Naive thymus-derived CD4-positive, alpha-beta T cell (primary cell): ENCODE results near the gene GRB14. TPM values are rescaled to one million over a fixed set of nuclear protein-coding genes. Genes with fewer than 3 reads are reported as not detected.
"Not testable (repeated sequence)": the region's sequence is repeated elsewhere in the genome, so short reads cannot be mapped to it uniquely, and the experiment has no call there.

Source experiments
- ATAC-seq: fragments of 150-1000 bp; cut with Tn5 transposase; 2 replicates; pipeline ENCODE4 v1.10.0; 2021; ENCODE audit warnings: mild to moderate bottlenecking, moderate library complexity
- CTCF ChIA-PET: fragments of 350-600 bp; sonication (Branson Sonifier 250); formaldehyde crosslinking; loops from one replicate; lab custom pipeline; 2021; ENCODE audit warnings: antibody characterized with exemption; lab: Charles Lee
- POLR2A ChIA-PET: fragments of 350-600 bp; sonication (Branson Sonifier 250); formaldehyde crosslinking; loops from one replicate; lab custom pipeline; 2021; ENCODE audit warnings: antibody characterized with exemption, inconsistent platforms; lab: Charles Lee
- DNase-seq, 9 donors: peaks; one replicate each; pipeline versions ENCODE4 v3.0.0 to v3.0.0-alpha.2; 2020 to 2022; ENCODE audit warnings: mixed read lengths in 1 of 9
- H3K27ac ChIP-seq: one replicate; pipeline ENCODE4 v1.7.0; 2013; ENCODE audit warnings: mild to moderate bottlenecking, low read depth, low read length, moderate library complexity
- H3K27me3 ChIP-seq, 2 donors: one replicate each; pipeline ENCODE4 v1.7.0; 2013; ENCODE audit warnings: low read length in 2 of 2, mild to moderate bottlenecking in 2 of 2, moderate library complexity in 2 of 2; ENCODE audit not compliant: control insufficient read depth in 2 of 2, insufficient read depth in 2 of 2
- H3K36me3 ChIP-seq, 3 experiments: 1 replicate in 2 of 3; 2 replicates in 1 of 3; pipeline ENCODE4 v1.7.0; 2013; ENCODE audit warnings: low read length in 3 of 3, mild to moderate bottlenecking in 3 of 3, moderate library complexity in 1 of 3; ENCODE audit not compliant: insufficient read depth in 3 of 3, control insufficient read depth in 2 of 3
- H3K4me1 ChIP-seq, 2 donors: one replicate each; pipeline ENCODE4 v1.7.0; 2013; ENCODE audit warnings: low read length in 2 of 2, mild to moderate bottlenecking in 2 of 2, moderate library complexity in 1 of 2; ENCODE audit not compliant: control insufficient read depth in 2 of 2, insufficient read depth in 2 of 2
- H3K4me3 ChIP-seq: 2 replicates; pipeline ENCODE4 v1.7.0; 2013; ENCODE audit warnings: mild to moderate bottlenecking, low read length
- H3K9me3 ChIP-seq, 3 experiments: 1 replicate in 2 of 3; 2 replicates in 1 of 3; pipeline ENCODE4 v1.7.0; 2013; ENCODE audit warnings: low read length in 3 of 3; ENCODE audit not compliant: control insufficient read depth in 2 of 3
- H3K27ac Mint-ChIP-seq, 9 donors: one replicate each; pipeline ENCODE4 v1.8.0; 2020 to 2022; ENCODE audit warnings: mixed read lengths in 9 of 9, mild to moderate bottlenecking in 8 of 9, moderate library complexity in 5 of 9, inconsistent platforms in 2 of 9
- H3K27me3 Mint-ChIP-seq, 5 donors: one replicate each; pipeline ENCODE4 v1.8.0; 2021 to 2022; ENCODE audit warnings: mixed read lengths in 5 of 5, mild to moderate bottlenecking in 1 of 5
- H3K36me3 Mint-ChIP-seq, 5 donors: one replicate each; pipeline ENCODE4 v1.8.0; 2020 to 2022; ENCODE audit warnings: mixed read lengths in 5 of 5, mild to moderate bottlenecking in 3 of 5, inconsistent platforms in 1 of 5
- H3K4me1 Mint-ChIP-seq, 7 donors: one replicate each; pipeline ENCODE4 v1.8.0; 2020 to 2022; ENCODE audit warnings: mixed read lengths in 7 of 7, mild to moderate bottlenecking in 3 of 7, inconsistent platforms in 1 of 7
- H3K4me3 Mint-ChIP-seq, 10 donors: one replicate each; pipeline ENCODE4 v1.8.0; 2020 to 2022; ENCODE audit warnings: mild to moderate bottlenecking in 10 of 10, mixed read lengths in 10 of 10, moderate library complexity in 6 of 10, inconsistent platforms in 2 of 10
- H3K9me3 Mint-ChIP-seq, 11 donors: one replicate each; pipeline ENCODE4 v1.8.0; 2020 to 2022; ENCODE audit warnings: mixed read lengths in 11 of 11, mild to moderate bottlenecking in 4 of 11, inconsistent platforms in 1 of 11, moderate library complexity in 1 of 11
- intact Hi-C, 2 donors: fragments of 100-400 bp; cut with micrococcal nuclease; formaldehyde crosslinking; loops; one replicate each; pipeline ENCODE4 v1.15.1; 2023
- polyA plus RNA-seq, 2 donors: library from polyadenylated mRNA; unstranded; fragments of 300-500 nt; fragmentation: Illumina TruSeq; gene quantifications; one replicate each; pipeline ENCODE4 v1.2.3, GENCODE V29; 2021
- total RNA-seq, 6 experiments: library from RNA in 5 of 6; stranded (reverse) in 5 of 6; gene quantifications; 1 replicate in 5 of 6; 2 replicates in 1 of 6; pipeline ENCODE4 v1.2.3 and lab custom pipeline; 2021 to 2026

Gene GRB14
- total and polyA plus RNA-seq, 7 experiments from 2014 or later: not detected

DNA sequence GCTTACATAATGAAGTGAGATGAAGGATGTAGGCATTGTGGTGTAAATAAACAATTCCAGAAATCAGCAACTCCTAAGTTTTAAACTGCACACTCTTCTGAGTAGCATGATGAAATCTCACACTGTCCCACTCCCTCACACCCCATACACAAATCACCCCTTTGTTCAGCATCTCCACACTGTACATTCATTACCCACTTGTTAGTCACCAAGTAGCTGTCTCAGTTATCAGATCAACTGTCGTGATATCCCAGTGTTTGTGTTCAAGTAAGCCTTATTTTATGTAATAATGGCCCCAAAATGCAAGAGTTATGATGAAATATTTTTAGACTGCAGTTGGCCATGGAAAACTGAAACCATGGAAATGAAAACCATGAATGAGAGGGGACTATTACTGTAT lies 135.7 kb downstream of the GRB14 start:
- intact Hi-C loops: no loop called here
- H3K36me3 ChIP-seq: no peaks in the 10 kb centered on the region
- Mint-ChIP-seq H3K36me3 (no peaks in the 10 kb centered on the region), H3K4me1 (no peaks in the 10 kb centered on the region), H3K27me3 (no peaks in the 10 kb centered on the region), H3K27ac (no peak overlapping the region), H3K4me3 (no peak overlapping the region), H3K9me3 (peaks cover 0 to 5% (median 0%) of the 10 kb centered on the region in 11 donors)
- H3K27me3 ChIP-seq: no peaks in the 10 kb centered on the region
- H3K27ac ChIP-seq: no peak overlapping the region
- POLR2A ChIA-PET: no interaction called here
- no peak overlapping the region for H3K4me3 ChIP-seq
- CTCF ChIA-PET: no interaction called here
- no peaks in the 10 kb centered on the region for H3K4me1 ChIP-seq
- H3K9me3 ChIP-seq: no peaks in the 10 kb centered on the region
- DNase-seq (no peak), ATAC-seq (no peak)

- Histone ChIP-seq H3K4me1 (no peaks in the 10 kb centered on the region), H3K9me3 (no peaks in the 10 kb centered on the region), H3K36me3 (no peaks in the 10 kb centered on the region), H3K27me3 (no peaks in the 10 kb centered on the region), H3K27ac (no peak overlapping the region), H3K4me3 (no peak overlapping the region)
- H3K27me3 Mint-ChIP-seq: no peaks in the 10 kb centered on the region
- peaks cover 0 to 5% (median 0%) of the 10 kb centered on the region in 11 donors for H3K9me3 Mint-ChIP-seq
- H3K27ac Mint-ChIP-seq: no peak overlapping the region
- intact Hi-C loops: no loop called here
- CTCF ChIA-PET: no interaction called here
- ATAC-seq: no peak
- H3K36me3 Mint-ChIP-seq: no peaks in the 10 kb centered on the region
- POLR2A ChIA-PET: no interaction called here
- DNase-seq: no peak
- H3K4me3 Mint-ChIP-seq: no peak overlapping the region
- H3K4me1 Mint-ChIP-seq: no peaks in the 10 kb centered on the region
Measured at GRCh38 chr2:164479460-164479859, 141.8 kb downstream of the GRB14 start.

- Histone ChIP-seq H3K27me3 (no peaks in the 10 kb centered on the region), H3K9me3 (no peaks in the 10 kb centered on the region), H3K4me3 (no peak overlapping the region), H3K36me3 (no peaks in the 10 kb centered on the region), H3K4me1 (no peaks in the 10 kb centered on the region), H3K27ac (no peak overlapping the region)
- ATAC-seq (no peak), DNase-seq (no peak)
- Mint-ChIP-seq H3K4me1 (no peaks in the 10 kb centered on the region), H3K36me3 (no peaks in the 10 kb centered on the region), H3K27me3 (no peaks in the 10 kb centered on the region), H3K9me3 (peaks cover 0 to 5% (median 0%) of the 10 kb centered on the region in 11 donors), H3K4me3 (no peak overlapping the region), H3K27ac (no peak overlapping the region)
- intact Hi-C loops: no loop called here
- CTCF ChIA-PET: no interaction called here
- POLR2A ChIA-PET: no interaction called here
Measured at GRCh38 chr2:164478205-164478604, 143.1 kb downstream of the GRB14 start.

DNA sequence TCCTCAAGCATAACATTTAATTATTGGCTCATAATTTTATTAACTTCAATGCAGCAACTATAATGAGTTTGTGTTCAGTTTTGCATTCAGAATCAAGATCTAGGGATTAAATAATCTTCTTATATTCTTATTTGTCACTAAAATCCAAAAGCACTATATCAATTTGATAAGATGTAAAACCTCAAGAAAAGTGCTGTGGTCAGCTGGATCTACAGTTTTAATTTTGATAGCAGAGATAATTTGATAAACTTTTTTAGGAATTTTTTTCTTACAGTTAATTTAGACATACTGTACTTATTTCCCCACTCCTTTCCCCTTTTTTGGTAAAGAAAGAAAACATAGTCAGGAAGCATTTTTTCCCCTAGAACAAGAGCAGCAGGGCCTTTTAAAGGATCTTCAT lies 146.4 kb downstream of the GRB14 start:
- no peaks in the 10 kb centered on the region for H3K27me3 Mint-ChIP-seq
- no peaks in the 10 kb centered on the region for H3K36me3 Mint-ChIP-seq
- no peaks in the 10 kb centered on the region for H3K36me3 ChIP-seq
- H3K4me1 Mint-ChIP-seq: no peaks in the 10 kb centered on the region
- ATAC-seq: no peak
- peaks cover 0 to 5% (median 0%) of the 10 kb centered on the region in 11 donors for H3K9me3 Mint-ChIP-seq
- no peak overlapping the region for H3K4me3 ChIP-seq
- no peak for DNase-seq
- H3K27ac ChIP-seq: no peak overlapping the region
- ChIA-PET CTCF (no interaction called here), POLR2A (no interaction called here)
- H3K4me1 ChIP-seq: no peaks in the 10 kb centered on the region
- no peaks in the 10 kb centered on the region for H3K9me3 ChIP-seq
- H3K27me3 ChIP-seq: no peaks in the 10 kb centered on the region
- no peak overlapping the region for H3K4me3 Mint-ChIP-seq
- intact Hi-C loops: no loop called here
- no peak overlapping the region for H3K27ac Mint-ChIP-seq

DNA sequence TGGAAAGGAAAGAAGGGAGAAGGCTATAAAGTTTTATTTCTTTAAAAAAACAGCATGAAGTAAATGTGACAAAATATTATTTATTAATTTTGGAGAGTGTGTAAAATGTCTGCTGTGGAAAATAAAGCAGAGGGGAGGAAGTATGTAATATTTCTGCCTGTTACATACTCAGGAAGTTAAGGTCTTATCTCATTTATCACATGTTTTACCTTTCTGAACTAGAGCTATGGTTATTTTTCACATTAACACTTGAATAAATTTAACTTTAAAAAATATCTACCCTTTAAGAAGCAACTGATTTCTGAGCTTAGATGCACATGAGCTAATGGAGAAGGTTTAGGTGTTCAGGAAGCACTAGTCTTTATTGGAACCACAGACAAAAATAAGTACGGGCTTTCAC lies 148.3 kb downstream of the GRB14 start:
- no peaks in the 10 kb centered on the region for H3K27me3 Mint-ChIP-seq
- DNase-seq (no peak), ATAC-seq (no peak)
- no peaks in the 10 kb centered on the region for H3K27me3 ChIP-seq
- H3K4me1 ChIP-seq: no peaks in the 10 kb centered on the region
- no peaks in the 10 kb centered on the region for H3K36me3 ChIP-seq
- H3K4me3 ChIP-seq: no peak overlapping the region
- H3K36me3 Mint-ChIP-seq: no peaks in the 10 kb centered on the region
- no peak overlapping the region for H3K4me3 Mint-ChIP-seq
- no peak overlapping the region for H3K27ac Mint-ChIP-seq
- H3K9me3 ChIP-seq: no peaks in the 10 kb centered on the region
- H3K27ac ChIP-seq: no peak overlapping the region
- ChIA-PET POLR2A (no interaction called here), CTCF (no interaction called here)
- H3K9me3 Mint-ChIP-seq: peaks cover 0 to 5% (median 0%) of the 10 kb centered on the region in 11 donors
- no peaks in the 10 kb centered on the region for H3K4me1 Mint-ChIP-seq
- intact Hi-C loops: no loop called here

DNA sequence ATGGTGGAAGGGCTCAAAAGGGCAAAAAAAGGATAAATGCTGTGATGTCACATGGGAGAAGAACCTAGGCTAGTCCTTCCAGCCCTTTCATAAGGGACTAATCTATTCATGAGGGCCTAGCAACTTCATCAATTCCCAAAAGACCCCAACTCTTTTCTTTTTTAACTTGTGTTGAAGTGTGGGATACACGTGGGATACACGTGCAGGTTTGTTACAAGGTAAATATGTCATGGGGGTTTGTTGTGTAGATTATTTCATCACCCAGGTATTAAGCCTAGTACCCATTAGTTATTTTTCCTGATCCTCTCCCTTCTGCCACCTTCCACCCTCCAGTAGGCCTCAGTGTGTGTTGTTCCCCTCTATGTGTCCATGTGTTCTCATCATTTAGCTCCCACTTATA lies 156.2 kb downstream of the GRB14 start:
- H3K27me3 ChIP-seq, H3K4me3 Mint-ChIP-seq, POLR2A ChIA-PET, H3K36me3 Mint-ChIP-seq, H3K36me3 ChIP-seq, DNase-seq, ATAC-seq, CTCF ChIA-PET, H3K27ac Mint-ChIP-seq, H3K4me1 ChIP-seq, H3K9me3 ChIP-seq, H3K4me3 ChIP-seq, H3K4me1 Mint-ChIP-seq, H3K27ac ChIP-seq, intact Hi-C loops, H3K27me3 Mint-ChIP-seq: not testable (repeated sequence)
- peaks cover 0 to 25% (median 0%) of the 10 kb centered on the region in 11 donors for H3K9me3 Mint-ChIP-seq

- Histone ChIP-seq H3K9me3 (no peaks in the 10 kb centered on the region), H3K36me3 (no peaks in the 10 kb centered on the region), H3K4me1 (no peaks in the 10 kb centered on the region), H3K4me3 (no peak overlapping the region), H3K27me3 (no peaks in the 10 kb centered on the region), H3K27ac (no peak overlapping the region)
- POLR2A ChIA-PET: no interaction called here
- H3K4me1 Mint-ChIP-seq: no peaks in the 10 kb centered on the region
- intact Hi-C loops: no loop called here
- DNase-seq (no peak), ATAC-seq (no peak)
- CTCF ChIA-PET: no interaction called here
- no peak overlapping the region for H3K27ac Mint-ChIP-seq
- peaks cover 0 to 28% (median 0%) of the 10 kb centered on the region in 11 donors for H3K9me3 Mint-ChIP-seq
- no peak overlapping the region for H3K4me3 Mint-ChIP-seq
- H3K27me3 Mint-ChIP-seq: no peaks in the 10 kb centered on the region
- H3K36me3 Mint-ChIP-seq: no peaks in the 10 kb centered on the region
Measured at GRCh38 chr2:164464376-164464775, 156.9 kb downstream of the GRB14 start.
